ENCODE results near the gene STRIP1.
"Not testable (repeated sequence)": the region's sequence is repeated elsewhere in the genome, so short reads cannot be mapped to it uniquely, and the experiment has no call there.

The STRIP1 gene

DNA sequence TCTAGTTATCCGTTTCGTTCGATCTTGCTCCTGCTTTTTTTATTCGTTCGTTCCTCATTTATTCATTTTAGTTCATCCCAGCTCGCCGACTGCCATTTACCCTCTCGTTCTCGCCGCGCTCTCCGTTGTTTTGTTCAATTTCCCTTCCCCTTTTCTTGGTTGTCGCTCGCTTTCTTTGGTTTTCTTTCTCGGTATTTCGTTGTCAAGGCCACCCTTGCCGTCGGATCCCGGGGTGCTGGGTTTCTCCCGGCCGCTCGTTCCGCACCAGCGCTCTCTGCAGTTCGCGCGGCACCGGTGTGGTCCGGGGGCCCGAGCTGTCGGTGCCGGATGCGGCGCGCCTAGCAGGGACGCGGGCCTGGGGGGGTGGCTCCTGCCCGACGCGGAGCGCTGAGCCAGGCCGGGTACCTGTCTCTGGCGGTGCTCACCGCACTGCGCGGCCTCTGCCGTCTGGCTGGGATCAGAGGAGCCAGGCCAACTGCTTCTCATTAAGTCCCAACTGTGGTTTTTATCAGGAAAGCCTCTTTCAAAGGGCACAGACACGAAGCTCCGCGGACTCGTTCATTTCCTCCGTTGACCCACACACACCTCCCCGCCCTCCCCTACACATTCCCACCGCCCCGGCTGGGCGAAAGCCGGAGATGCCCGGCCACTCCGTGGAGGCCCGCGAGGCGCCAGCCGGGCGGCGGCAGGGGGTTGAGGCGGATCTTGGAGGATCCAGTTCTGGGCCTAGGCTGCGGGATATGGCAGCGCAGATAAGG is 34.4 kb downstream of the STRIP1 start:
- no peak for DNase-seq (ENCODE audit: low read depth)

DNA sequence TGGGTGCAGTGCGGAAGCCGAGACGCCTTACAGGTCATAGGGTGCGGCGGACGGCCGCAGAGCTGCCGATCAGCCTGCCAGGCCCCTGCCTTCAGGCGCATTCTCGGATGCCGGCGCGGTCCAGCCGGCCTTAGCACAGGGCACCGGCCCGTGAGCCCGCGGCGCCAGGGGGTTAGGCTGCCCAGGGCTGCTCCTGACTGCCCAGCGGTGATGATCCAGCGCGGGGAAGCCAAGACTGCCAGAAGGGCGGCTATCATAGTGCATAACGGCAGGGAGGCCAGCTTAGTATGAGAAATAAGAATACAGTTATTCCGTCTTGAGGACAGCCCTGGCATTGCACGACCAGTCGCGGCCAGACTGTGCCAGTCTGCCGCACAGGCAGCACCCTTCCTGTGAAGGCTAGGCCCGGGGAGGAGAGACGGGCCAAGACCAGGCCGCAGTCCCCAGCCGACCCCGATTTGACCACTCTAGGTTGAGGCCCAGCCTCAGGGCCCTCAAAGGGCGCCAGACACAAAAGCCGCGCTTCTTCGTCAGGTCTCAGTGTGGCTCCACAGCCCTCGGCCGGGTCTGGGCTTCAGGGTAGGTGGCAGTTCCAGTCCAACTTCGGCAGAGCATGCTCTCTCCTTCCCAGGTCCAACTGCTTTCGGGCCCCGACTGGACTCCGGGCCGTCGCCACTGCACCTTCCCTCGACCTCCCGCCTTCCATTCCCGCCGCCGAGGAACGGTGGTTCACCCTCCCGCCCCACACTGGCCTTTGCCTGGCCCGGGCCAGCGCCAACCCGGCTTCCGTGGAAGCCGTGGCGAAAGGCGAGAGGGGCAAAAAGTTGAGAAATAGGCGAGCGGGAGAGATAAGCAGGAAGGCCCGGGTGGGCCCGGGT is 35.2 kb downstream of the STRIP1 start:
- DNase-seq (ENCODE audit: low read depth): no peak

DNA sequence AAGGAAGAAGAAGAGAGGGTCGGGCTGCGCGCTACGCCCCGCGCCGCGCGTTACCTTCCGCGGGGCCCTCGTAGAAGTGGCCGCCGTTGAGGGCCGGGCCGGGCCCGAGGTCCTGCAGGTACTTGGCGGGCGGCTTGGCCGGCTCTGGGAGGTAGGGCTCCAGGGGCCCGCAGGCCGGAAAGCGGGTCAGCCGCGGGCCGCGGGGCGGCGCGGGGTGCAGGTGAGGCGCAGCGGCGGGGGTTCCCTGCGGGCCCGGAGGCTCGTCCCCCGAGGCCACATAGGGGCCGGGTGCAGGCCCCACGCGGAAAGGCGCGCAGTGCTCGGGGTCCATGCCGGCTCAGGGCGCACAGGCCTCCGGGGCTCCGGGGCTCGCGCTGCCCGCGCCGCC is 35.9 kb downstream of the STRIP1 start:
- DNase-seq (ENCODE audit: low read depth): no peak

GRCh38 chr1:110070671-110071242 is 36.3 kb downstream of the STRIP1 start, which contains the start of gene ALX3:
Gene ALX3 (minus strand): TSS chr1:110070672. CDS start chr1:110070612, 60 bp downstream.
- DNase-seq (ENCODE audit: low read depth): no peak

DNA sequence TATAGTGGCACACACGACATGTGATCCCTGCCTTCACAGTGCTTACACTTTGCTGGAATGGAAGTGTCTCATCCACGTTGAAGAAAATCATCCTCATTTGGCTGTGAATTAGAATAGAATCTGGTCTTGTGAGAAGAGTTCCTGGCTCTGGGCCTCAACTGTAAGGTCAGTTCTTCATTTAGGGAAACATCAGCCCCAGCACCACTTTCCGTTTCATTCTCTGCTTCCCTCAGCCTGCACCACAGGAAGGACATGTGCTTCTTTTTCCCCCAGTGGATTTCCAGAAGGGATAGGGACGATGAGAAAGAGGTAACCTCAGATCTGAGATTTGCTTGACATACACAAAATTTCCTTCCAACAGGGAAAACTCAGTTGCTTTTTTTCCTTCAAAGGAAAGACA is 39.7 kb downstream of the STRIP1 start:
- DNase-seq (ENCODE audit: low read depth): no peak

DNA sequence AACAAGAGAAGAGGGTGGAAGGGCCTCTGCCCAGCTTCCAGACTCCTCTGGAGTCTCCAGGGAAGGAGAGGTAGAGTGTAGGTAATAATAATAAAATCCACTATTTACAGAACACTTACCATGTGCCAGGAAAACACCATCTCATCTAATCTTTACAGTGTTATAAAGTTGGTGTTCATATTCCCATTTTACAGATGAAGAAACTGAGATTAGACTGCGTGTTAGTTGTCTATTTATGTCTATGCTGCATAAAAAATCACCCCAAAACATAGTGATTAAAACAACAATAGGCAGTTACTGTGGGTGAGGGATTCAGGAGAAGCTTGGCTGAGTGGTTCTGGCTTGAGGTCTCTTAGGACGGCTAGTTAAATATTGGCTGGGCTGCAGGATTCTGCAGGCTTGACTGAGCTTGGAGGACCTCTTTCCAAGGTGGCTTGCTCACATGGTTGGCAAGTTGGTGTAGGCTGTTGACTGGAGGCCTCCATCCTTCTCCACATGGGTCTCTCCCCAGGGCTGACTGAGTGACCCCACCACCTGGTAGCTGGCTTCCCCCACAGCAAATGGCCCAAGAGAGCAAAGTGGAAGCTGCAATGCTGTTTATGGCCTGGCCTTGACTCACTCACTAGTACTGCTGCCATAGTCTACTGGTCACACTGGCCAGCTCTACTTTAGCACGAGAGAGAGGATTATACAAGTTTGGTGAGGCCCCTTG is 42.5 kb downstream of the STRIP1 start:
- no peak for DNase-seq (ENCODE audit: low read depth)

- DNase-seq (ENCODE audit: low read depth): not testable (repeated sequence)
Measured at GRCh38 chr1:110079995-110080394, 45.6 kb downstream of the STRIP1 start.

DNA sequence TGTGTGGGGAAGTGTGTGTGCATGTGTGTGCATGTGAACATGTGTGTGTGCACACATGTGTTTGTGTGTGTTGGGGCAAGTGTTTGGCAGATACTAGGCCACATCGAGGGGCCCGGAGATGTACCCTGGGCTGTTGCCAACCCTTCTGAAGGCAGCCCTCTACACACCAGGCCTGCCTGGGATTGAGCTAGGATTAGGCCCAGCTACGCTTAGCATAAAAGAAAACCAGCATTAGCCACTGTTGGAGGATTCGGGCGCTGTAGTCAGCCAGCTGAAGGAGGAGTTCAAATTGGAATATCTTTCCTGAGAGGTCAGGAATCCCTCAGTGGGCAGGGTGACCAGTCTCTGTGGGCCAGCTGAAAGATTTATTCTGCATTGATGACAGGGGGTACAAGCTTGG is 46.6 kb downstream of the STRIP1 start:
- DNase-seq (ENCODE audit: low read depth): no peak

GRCh38 chr1:110082477-110082876 is 48.1 kb downstream of the STRIP1 start:
- no peak for DNase-seq (ENCODE audit: low read depth)

- DNase-seq (ENCODE audit: low read depth): no peak
Measured at GRCh38 chr1:110083061-110083865, 48.8 kb downstream of the STRIP1 start.

DNA sequence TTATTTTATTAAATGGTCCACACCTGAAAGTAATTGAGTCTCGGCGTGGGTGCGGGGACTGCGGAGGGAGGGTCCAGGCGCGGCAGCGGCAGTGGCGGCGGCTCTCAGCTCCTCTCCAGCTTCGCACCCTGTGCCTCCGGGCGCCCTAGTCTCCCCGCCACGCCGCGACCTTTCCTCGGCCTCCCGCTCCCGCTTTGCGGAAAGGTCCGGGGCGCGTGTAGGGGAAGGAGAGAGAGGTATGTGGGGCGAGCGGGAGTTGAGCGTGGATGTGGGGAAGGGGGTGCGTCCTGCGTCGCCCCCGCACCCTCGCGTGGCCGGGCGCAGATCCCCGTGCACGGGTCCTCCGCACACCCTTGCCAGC is 49.4 kb downstream of the STRIP1 start:
- no peak for DNase-seq (ENCODE audit: low read depth)

DNA sequence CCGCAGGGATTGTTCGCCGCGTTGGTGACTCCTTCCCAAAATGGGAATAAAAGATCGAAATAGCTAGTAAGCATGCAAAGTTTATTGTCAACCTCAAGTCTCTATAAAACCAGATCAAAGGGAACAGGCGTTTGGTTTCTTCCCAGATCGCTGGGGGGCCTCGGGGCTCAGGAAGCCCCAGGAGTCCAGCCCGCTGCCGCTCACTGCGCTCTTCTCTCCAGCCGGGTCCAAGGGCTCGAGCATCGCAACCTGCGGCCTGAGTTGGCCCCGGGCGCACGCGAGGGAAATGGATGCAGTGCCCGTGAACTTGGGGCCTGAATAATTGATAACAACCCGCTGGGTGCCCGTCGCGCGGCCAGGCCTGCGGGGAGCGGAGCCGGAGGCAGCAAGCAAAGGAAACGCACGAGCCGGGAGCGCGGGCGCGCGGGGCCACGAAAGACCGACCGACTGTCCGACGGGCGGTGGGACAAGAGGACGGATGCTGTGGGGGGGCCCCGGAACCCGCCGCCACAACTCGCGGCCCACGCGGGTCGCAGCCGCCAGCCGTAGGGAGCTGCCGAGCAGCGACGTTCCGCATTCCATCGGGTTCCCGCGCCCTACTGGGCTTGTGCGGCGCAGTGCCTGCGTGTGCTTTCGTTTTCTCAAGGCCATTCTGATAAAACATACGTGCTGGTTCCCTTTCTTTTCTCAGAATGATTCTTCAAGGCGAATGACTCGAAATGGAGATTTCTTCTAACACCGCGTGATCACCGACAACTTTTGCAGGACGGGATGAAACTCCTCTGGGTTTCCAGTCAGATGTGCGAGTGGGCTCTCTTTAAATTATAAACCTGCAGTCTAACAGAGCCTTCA is 50.0 kb downstream of the STRIP1 start:
- DNase-seq (ENCODE audit: low read depth): no peak

DNA sequence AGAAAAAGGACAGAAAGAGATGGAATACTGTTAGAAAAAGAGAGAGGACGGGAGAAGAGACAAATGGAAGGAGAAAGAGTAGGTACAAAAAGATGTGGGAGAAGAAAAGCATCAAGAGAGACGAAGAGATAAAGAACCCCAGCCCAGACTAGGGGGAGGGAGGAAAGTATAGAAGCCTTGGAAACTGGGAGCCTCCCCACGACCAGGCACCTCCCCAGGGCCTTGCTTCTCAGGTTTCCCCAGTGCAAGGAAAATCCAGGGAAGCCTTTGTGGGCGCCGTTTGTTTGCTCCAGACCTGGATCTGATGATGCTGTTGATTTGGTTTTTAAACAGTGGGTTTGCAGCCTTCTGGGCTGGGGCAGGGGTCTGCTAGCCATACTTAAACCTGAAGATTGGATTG is 51.2 kb downstream of the STRIP1 start:
- DNase-seq (ENCODE audit: low read depth): no peak

- no peak for DNase-seq (ENCODE audit: low read depth)
Measured at GRCh38 chr1:110086961-110087360, 52.5 kb downstream of the STRIP1 start.

GRCh38 chr1:110087812-110088738 is 53.7 kb downstream of the STRIP1 start:
- DNase-seq (ENCODE audit: low read depth): peak; percentile 30

GRCh38 chr1:110088739-110089316 is 54.4 kb downstream of the STRIP1 start:
- DNase-seq (ENCODE audit: low read depth): no peak

- no peak for DNase-seq (ENCODE audit: low read depth)
Measured at GRCh38 chr1:110089561-110090275, 55.3 kb downstream of the STRIP1 start.

GRCh38 chr1:110091381-110091780 is 57.0 kb downstream of the STRIP1 start:
- no peak for DNase-seq (ENCODE audit: low read depth)

All from stimulated activated CD4-positive, alpha-beta T cell treated with anti-CD3 and anti-CD28 coated beads, Interleukin-2, amount 100 ng/mL, for 4 hours (primary cell).